ENCODE measurements around the gene RAB8A. TPM values are rescaled to one million over a fixed set of nuclear protein-coding genes. Genes with fewer than 3 reads are reported as not detected.

The RAB8A gene
- total and polyA plus RNA-seq, 2 of the 8 experiments (the other 6 are each of a cell fraction or from before 2014, with no cell fraction given) = 65.8 to 97.0 TPM

- FAIRE-seq = no peak
- H3K4me2 ChIP-seq (ENCODE audit: insufficient read depth in 1 of 2, low read depth in 2 of 2, low read length in 2 of 2) = peak overlapping the region in 1 of 2 experiments; percentile 72; a peak in 1 of 4 replicates
- H3K36me3 ChIP-seq (ENCODE audit: control insufficient read depth in 2 of 4, insufficient read depth in 4 of 4, low read length in 3 of 4) = no peaks in the 10 kb centered on the region
- peak overlapping the region; percentile 1; the same call in 1 of the 2 replicates for H4K8ac ChIP-seq (ENCODE audit: extremely low read depth, insufficient read depth, low read length)
- H3K79me1 ChIP-seq (ENCODE audit: low read depth, low read length) = peaks cover 4% of the 10 kb centered on the region
- 0 out of 2 replicates have a peak overlapping the region, but pooled peaks have one; percentile 82 for H2AK5ac ChIP-seq (ENCODE audit: low read depth, low read length)
- H2BK120ac ChIP-seq (replicated peaks; ENCODE audit: low read depth, low read length) = no peak overlapping the region
- no peak overlapping the region for H2BK5ac ChIP-seq (ENCODE audit: low read depth, low read length)
- peaks cover 0 to 2% of the 10 kb centered on the region in 2 experiments for H4K20me1 ChIP-seq (replicated peaks in 1 of 2; ENCODE audit: control insufficient read depth in 1 of 2, insufficient read depth in 2 of 2, low read length in 2 of 2)
- CTCF ChIA-PET (ENCODE audit: partially characterized antibody) = interaction anchor here (0.6 to 9.6 kb wide), 6 partner anchors 8 to 43 kb away, joined by 3 to 107 read pairs (median 4); partner anchors contain the start of gene RAB8A
- WGBS, 2 experiments (ENCODE audit: extremely low coverage in 1 of 2, insufficient coverage in 1 of 2, insufficient read length in 1 of 2, insufficient replicate concordance in 2 of 2, low coverage in 1 of 2, low lambda C conversion rate in 2 of 2, missing lambda C conversion rate in 1 of 2) = 95% methylated on average over 9 of the region's 10 CpGs; no CpG with 5 or more reads in 1 of the 2 experiments
- H4K91ac ChIP-seq (replicated peaks; ENCODE audit: insufficient read length, low read length) = no peak overlapping the region
- DNase-seq (ENCODE audit: low read depth in 1 of 2, low spot score in 2 of 2) = peak in 1 of 2 experiments; percentile 38
- no peak overlapping the region for H3K4ac ChIP-seq (replicated peaks; ENCODE audit: insufficient read length, low read depth, low read length)
- H3K27me3 ChIP-seq (replicated peaks in 1 of 4; ENCODE audit: control insufficient read depth in 3 of 4, extremely low read depth in 1 of 4, insufficient read depth in 3 of 4, low read length in 3 of 4) = no peaks in the 10 kb centered on the region
- H3K27ac ChIP-seq (ENCODE audit: low read depth, low read length) = no peak overlapping the region
- H2BK15ac ChIP-seq (ENCODE audit: low read length) = no peak overlapping the region; the same call in 1 of the 2 replicates
- H3K56ac ChIP-seq (replicated peaks; ENCODE audit: insufficient read length, low read depth, low read length) = no peak overlapping the region
- H3K23ac ChIP-seq (ENCODE audit: insufficient read length) = no peak overlapping the region
- no peak overlapping the region for H2BK12ac ChIP-seq (ENCODE audit: low read depth, low read length)
- no peak overlapping the region for H3K18ac ChIP-seq (ENCODE audit: extremely low read depth, low read length)
- POLR2A ChIA-PET (ENCODE audit: partially characterized antibody) = interaction anchor here (0.7 to 22.4 kb wide), 11 partner anchors 9 to 620 kb away, joined by 3 to 582 read pairs (median 4); partner anchors contain the start of genes FAM32A, HSH2D and RAB8A
- peaks cover under 1% of the 10 kb centered on the region; the same call in 1 of the 2 replicates for H3K23me2 ChIP-seq (ENCODE audit: low read depth, low read length)
- H3K9ac ChIP-seq (replicated peaks in 1 of 4; ENCODE audit: extremely low read depth in 1 of 4, low read depth in 3 of 4, low read length in 3 of 4) = no peak overlapping the region
- H4K5ac ChIP-seq (ENCODE audit: insufficient read length, low read depth, low read length) = no peak overlapping the region
- no peak overlapping the region for H2BK20ac ChIP-seq (ENCODE audit: low read length)
- no peak overlapping the region for H2AFZ ChIP-seq (ENCODE audit: low read length)
- H3K14ac ChIP-seq (ENCODE audit: insufficient read length) = no peak overlapping the region
- peaks cover 0 to 8% (median 6%) of the 10 kb centered on the region in 4 experiments; a peak in 5 of 7 replicates for H3K4me1 ChIP-seq (replicated peaks in 1 of 4; ENCODE audit: control insufficient read depth in 3 of 4, insufficient read depth in 4 of 4, low read length in 3 of 4)
- H3K9me3 ChIP-seq (ENCODE audit: insufficient read depth in 2 of 2, low read depth in 1 of 2, low read length in 1 of 2) = no peaks in the 10 kb centered on the region
- peak overlapping the region in 1 of 4 experiments; percentile 98; a peak in 2 of 8 replicates for H3K4me3 ChIP-seq (ENCODE audit: extremely low read depth in 1 of 4, insufficient read depth in 2 of 4, low read depth in 3 of 4, low read length in 4 of 4)
- peaks cover 10 to 31% of the 10 kb centered on the region in 2 experiments for H3K79me2 ChIP-seq (ENCODE audit: control insufficient read depth in 1 of 2, insufficient read depth in 2 of 2, low read length in 2 of 2)
- no peak for TF ChIP-seq SP2 (IDR thresholded peaks at IDR 0.05; ENCODE audit: low read length)
- no peak for TF ChIP-seq ATF2 (IDR thresholded peaks at IDR 0.05; ENCODE audit: low read length)
- TF ChIP-seq CHD2 (IDR thresholded peaks at IDR 0.05; ENCODE audit: low read length) = no peak
- no peak for TF ChIP-seq TEAD4 (IDR thresholded peaks at IDR 0.05; ENCODE audit: low read depth, low read length)
- TF ChIP-seq TBP (IDR thresholded peaks at IDR 0.05; ENCODE audit: low read depth, low read length) = no peak
- no peak for TF ChIP-seq EZH2 (IDR thresholded peaks at IDR 0.05; ENCODE audit: low read depth, low read length, severe bottlenecking)
- TF ChIP-seq SP1 (IDR thresholded peaks at IDR 0.05; ENCODE audit: low read depth, low read length) = no peak
- no peak for TF ChIP-seq RXRA (IDR thresholded peaks at IDR 0.05; ENCODE audit: insufficient read depth, low read depth, low read length)
- TF ChIP-seq CBX5 (IDR thresholded peaks at IDR 0.05; ENCODE audit: low read depth, low read length) = no peak
- no peak for TF ChIP-seq KDM5A (IDR thresholded peaks at IDR 0.05; ENCODE audit: low read length)
These were observed 37.0 kb upstream of the RAB8A start for GRCh38 chr19:16074488-16075365.

Measured in H1 (cell line).